T-helper 1 cell treated with Interleukin-12 subunit alpha and Interleukin-12 subunit beta and Interleukin-4 antibody, amounts not matched to agents 30 μg/mL and 1 μg/mL, for 36 hours (primary cell): ENCODE measurements around the gene ARRDC4.
"Not testable (repeated sequence)": the region's sequence is repeated elsewhere in the genome, so short reads cannot be mapped to it uniquely, and the experiment has no call there.

ENCODE experiments used
- H3K27ac Mint-ChIP-seq: one replicate; pipeline ENCODE4 v1.8.0; 2021; ENCODE audit warnings: mild to moderate bottlenecking, mixed read lengths
- H3K27me3 Mint-ChIP-seq: one replicate; pipeline ENCODE4 v1.8.0; 2021; ENCODE audit warnings: low read depth, mixed read lengths
- H3K36me3 Mint-ChIP-seq: one replicate; pipeline ENCODE4 v1.8.0; 2021; ENCODE audit warnings: low read depth, mixed read lengths
- H3K4me1 Mint-ChIP-seq: one replicate; pipeline ENCODE4 v1.8.0; 2021; ENCODE audit warnings: low read depth, mixed read lengths
- H3K4me3 Mint-ChIP-seq: one replicate; pipeline ENCODE4 v1.8.0; 2021; ENCODE audit warnings: mild to moderate bottlenecking, moderate library complexity, mixed read lengths
- H3K9me3 Mint-ChIP-seq: one replicate; pipeline ENCODE4 v1.8.0; 2021; ENCODE audit warnings: mixed read lengths

Gene ARRDC4

DNA sequence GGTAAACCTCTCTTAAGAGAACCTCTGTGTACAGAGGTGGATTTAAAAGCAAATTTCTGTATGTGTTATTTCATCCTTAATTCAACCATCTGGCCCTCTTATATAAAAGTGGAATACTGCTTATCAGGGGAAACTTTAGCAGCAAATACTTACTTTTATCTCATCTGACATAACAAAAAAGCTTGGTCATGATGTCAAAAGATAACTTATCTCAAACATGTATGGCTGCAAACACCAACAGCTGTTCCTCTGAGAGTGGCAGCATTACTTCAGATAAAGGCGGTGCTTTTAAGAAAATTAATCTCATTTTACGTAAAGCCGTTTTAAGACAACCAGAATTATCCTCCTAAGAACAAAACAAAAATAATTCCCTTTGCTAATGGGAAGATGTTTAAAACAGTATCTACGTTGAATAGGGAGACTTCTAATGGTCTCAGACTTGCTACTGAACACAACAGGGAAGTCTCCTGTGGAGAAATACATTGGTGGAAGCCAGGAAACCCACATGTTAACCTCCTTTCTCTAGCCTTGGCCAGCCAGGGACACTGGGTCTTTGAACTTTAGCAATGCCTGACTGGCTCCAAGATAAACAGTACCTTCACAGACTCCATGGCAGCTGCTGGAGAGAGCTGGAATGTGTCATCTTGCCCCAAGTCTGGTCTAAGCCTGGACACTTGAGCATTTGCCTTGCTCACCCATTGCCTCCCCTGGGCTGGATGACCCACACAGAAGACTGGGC lies 18.1 kb downstream of the ARRDC4 start:
- Mint-ChIP-seq H3K9me3 (no peaks in the 10 kb centered on the region), H3K4me3 (no peak overlapping the region), H3K36me3 (no peaks in the 10 kb centered on the region), H3K27me3 (no peaks in the 10 kb centered on the region), H3K4me1 (peaks cover 3% of the 10 kb centered on the region), H3K27ac (no peak overlapping the region)

DNA sequence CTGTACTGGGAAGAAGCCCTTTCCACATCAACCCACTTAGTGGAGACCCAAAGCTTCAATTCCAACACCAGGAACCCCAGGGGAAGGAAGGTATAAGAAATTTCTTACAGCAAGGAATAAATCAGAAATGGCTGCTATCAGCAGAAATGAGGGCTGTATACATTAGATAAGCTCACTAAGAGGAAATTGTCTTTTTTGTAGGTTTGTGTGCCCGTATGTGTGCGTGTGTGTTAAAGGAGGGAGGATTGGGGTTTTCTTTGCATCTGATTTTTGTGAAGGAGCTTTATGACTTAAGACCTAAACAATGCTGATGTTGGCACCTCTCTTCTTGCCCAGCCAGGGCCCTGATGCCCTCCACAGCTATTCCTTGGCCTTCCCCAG lies 18.6 kb downstream of the ARRDC4 start:
- no peaks in the 10 kb centered on the region for H3K27me3 Mint-ChIP-seq
- peaks cover 3% of the 10 kb centered on the region for H3K4me1 Mint-ChIP-seq
- H3K9me3 Mint-ChIP-seq, result no peaks in the 10 kb centered on the region
- H3K4me3 Mint-ChIP-seq, result no peak overlapping the region
- no peaks in the 10 kb centered on the region for H3K36me3 Mint-ChIP-seq
- no peak overlapping the region for H3K27ac Mint-ChIP-seq

GRCh38 chr15:97981058-97981457 lies 20.6 kb downstream of the ARRDC4 start:
- Mint-ChIP-seq H3K27ac (no peak overlapping the region), H3K4me3 (no peak overlapping the region)

GRCh38 chr15:97981758-97982157 lies 21.3 kb downstream of the ARRDC4 start:
- no peaks in the 10 kb centered on the region for H3K36me3 Mint-ChIP-seq
- H3K4me3 Mint-ChIP-seq, result no peak overlapping the region
- H3K9me3 Mint-ChIP-seq, result peaks cover 10% of the 10 kb centered on the region

More at GRCh38 chr15:97981058-97981457, 20.6 kb downstream of the ARRDC4 start:
- H3K4me1 Mint-ChIP-seq, result peaks cover 3% of the 10 kb centered on the region
- H3K9me3 Mint-ChIP-seq, result peaks cover 4% of the 10 kb centered on the region
- H3K36me3 Mint-ChIP-seq, result no peaks in the 10 kb centered on the region
- no peaks in the 10 kb centered on the region for H3K27me3 Mint-ChIP-seq

DNA sequence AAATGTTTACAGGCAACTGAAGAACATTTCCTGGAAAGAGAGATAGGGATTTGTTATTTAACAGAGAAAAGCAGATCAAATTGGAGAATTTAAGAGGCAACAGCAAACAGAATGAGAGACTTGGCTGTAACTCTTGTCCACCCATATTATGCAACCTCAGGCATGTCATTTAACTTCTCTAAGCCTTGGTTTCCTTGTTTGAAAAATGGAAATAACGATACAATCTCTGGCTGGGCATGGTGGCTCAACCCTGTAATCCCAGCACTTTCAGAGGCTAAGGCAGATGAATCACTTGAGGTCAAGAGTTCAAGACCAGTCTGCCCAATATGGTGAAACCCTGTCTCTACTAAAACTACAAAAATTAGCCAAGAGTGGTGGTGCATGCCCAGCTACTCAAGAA lies 23.7 kb downstream of the ARRDC4 start:
- Mint-ChIP-seq H3K27me3 (no peaks in the 10 kb centered on the region), H3K4me1 (peaks cover 3% of the 10 kb centered on the region), H3K36me3 (no peaks in the 10 kb centered on the region), H3K27ac (no peak overlapping the region), H3K9me3 (peaks cover 19% of the 10 kb centered on the region), H3K4me3 (no peak overlapping the region)

More at GRCh38 chr15:97981758-97982157, 21.3 kb downstream of the ARRDC4 start:
- no peaks in the 10 kb centered on the region for H3K27me3 Mint-ChIP-seq
- H3K4me1 Mint-ChIP-seq, result peaks cover 3% of the 10 kb centered on the region
- no peak overlapping the region for H3K27ac Mint-ChIP-seq

DNA sequence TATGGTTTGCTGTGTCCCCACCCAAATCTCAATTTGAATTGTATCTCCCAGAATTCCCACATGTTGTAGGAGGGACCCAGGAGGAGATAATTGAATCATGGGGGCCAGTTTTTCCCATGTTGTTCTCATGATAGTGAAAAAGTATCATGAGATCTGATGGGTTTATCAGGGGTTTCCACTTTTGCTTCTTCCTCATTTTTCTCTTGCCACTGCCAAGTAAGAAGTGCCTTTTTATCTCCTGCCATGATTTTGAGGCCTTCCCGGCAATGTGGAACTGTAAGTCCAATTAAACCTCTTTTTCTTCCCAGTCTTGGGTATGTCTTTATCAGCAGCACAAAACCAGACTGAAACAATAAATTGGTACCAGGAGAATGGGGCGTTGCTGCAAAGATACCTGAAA lies 25.5 kb downstream of the ARRDC4 start:
- H3K36me3 Mint-ChIP-seq, H3K27ac Mint-ChIP-seq, H3K4me1 Mint-ChIP-seq, H3K4me3 Mint-ChIP-seq, H3K27me3 Mint-ChIP-seq: not testable (repeated sequence)
- H3K9me3 Mint-ChIP-seq, result peaks cover 22% of the 10 kb centered on the region

GRCh38 chr15:97986781-97987180 lies 26.3 kb downstream of the ARRDC4 start:
- Mint-ChIP-seq H3K9me3 (peaks cover 22% of the 10 kb centered on the region), H3K27me3 (no peaks in the 10 kb centered on the region), H3K4me1 (no peaks in the 10 kb centered on the region), H3K36me3 (no peaks in the 10 kb centered on the region), H3K4me3 (no peak overlapping the region), H3K27ac (no peak overlapping the region)

GRCh38 chr15:97989299-97989698 lies 28.8 kb downstream of the ARRDC4 start:
- H3K27ac Mint-ChIP-seq, result no peak overlapping the region
- no peaks in the 10 kb centered on the region for H3K27me3 Mint-ChIP-seq
- no peaks in the 10 kb centered on the region for H3K36me3 Mint-ChIP-seq
- no peak overlapping the region for H3K4me3 Mint-ChIP-seq
- H3K4me1 Mint-ChIP-seq, result no peaks in the 10 kb centered on the region
- H3K9me3 Mint-ChIP-seq, result peaks cover 22% of the 10 kb centered on the region

DNA sequence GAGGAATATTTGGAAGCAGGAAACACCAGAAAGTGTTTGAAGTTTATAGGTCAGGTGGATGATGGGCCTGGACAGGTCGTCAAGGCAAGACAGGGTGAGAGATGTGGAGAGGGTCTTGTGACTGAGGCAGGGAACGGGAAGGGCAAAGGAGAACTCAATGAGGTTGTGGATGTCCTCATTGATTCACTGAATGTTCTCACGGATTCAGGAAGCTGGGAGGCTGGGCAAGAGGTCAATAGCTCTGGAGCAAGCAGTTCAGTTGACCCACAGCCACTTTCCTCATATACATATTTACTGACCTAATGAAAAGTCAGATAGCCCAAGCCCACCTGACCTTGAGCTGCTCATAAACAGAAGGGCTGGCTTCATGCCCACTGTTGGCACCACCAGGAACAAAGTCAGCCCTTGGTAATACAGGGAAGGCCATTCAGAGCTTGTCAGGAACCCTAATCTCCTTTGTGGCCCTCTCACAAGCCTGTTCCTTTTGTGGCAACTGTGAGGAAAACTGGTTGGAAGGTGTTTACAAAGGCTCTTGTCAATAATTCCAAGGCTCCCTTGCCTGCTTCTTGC lies 31.6 kb downstream of the ARRDC4 start:
- Mint-ChIP-seq H3K4me1 (peaks cover 9% of the 10 kb centered on the region), H3K36me3 (no peaks in the 10 kb centered on the region), H3K27me3 (no peaks in the 10 kb centered on the region), H3K4me3 (no peak overlapping the region), H3K27ac (no peak overlapping the region), H3K9me3 (peaks cover 11% of the 10 kb centered on the region)

DNA sequence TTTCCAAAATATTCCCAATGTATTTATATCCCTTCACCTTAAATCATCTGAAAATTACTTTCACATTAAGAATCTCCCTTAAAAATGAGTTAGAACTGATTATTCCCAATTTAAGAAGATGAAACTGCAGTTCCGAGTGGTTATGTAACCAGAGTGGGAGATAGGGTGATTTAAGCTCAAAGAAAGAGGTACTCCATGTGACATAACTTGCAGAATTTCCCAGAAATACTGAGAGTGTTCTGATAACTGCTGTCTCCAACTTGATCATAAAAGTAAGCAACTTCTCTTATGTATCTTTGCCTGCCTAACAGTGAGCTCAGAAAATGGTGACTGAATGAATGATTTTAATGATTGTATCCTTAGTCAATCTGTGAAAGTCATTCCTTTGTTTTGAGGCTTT lies 32.3 kb downstream of the ARRDC4 start:
- H3K36me3 Mint-ChIP-seq, result no peaks in the 10 kb centered on the region
- H3K27ac Mint-ChIP-seq, result no peak overlapping the region
- peaks cover 8% of the 10 kb centered on the region for H3K9me3 Mint-ChIP-seq
- no peak overlapping the region for H3K4me3 Mint-ChIP-seq
- no peaks in the 10 kb centered on the region for H3K27me3 Mint-ChIP-seq
- H3K4me1 Mint-ChIP-seq, result peaks cover 9% of the 10 kb centered on the region

DNA sequence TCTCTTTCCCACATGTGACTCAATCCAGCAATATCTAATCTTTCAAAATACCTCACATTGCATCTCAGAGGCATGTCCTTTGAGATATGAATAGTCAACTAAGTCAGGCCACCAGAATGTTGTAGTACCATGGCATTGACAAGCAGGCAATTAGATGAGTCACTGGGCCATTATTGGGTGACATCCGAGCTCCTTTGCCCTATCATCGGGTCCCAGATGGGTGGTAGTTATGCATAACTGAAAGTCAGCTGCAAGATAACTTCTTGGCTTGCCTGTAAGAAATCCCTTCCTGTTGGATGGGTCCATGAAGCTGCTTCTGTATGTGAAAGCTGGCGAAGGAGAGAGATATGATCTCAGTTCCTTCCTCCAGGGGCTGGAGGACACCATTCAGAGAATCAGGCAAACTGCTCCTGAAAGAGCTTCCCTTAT lies 32.8 kb downstream of the ARRDC4 start:
- Mint-ChIP-seq H3K27me3 (no peaks in the 10 kb centered on the region), H3K27ac (no peak overlapping the region), H3K4me3 (no peak overlapping the region), H3K4me1 (peaks cover 9% of the 10 kb centered on the region), H3K9me3 (peaks cover 3% of the 10 kb centered on the region), H3K36me3 (no peaks in the 10 kb centered on the region)

GRCh38 chr15:97994236-97994635 lies 33.7 kb downstream of the ARRDC4 start:
- H3K27ac Mint-ChIP-seq, result no peak overlapping the region

GRCh38 chr15:97995192-97995591 lies 34.7 kb downstream of the ARRDC4 start:
- Mint-ChIP-seq H3K27me3 (no peaks in the 10 kb centered on the region), H3K9me3 (peaks cover 3% of the 10 kb centered on the region), H3K4me3 (no peak overlapping the region), H3K36me3 (no peaks in the 10 kb centered on the region), H3K27ac (no peak overlapping the region), H3K4me1 (peaks cover 9% of the 10 kb centered on the region)

More at GRCh38 chr15:97994236-97994635, 33.7 kb downstream of the ARRDC4 start:
- Mint-ChIP-seq H3K27me3 (no peaks in the 10 kb centered on the region), H3K9me3 (peaks cover 3% of the 10 kb centered on the region), H3K4me1 (peaks cover 9% of the 10 kb centered on the region), H3K4me3 (no peak overlapping the region), H3K36me3 (no peaks in the 10 kb centered on the region)

- Mint-ChIP-seq H3K36me3 (no peaks in the 10 kb centered on the region), H3K4me3 (peak overlapping the region; percentile 4), H3K27me3 (no peaks in the 10 kb centered on the region), H3K9me3 (no peaks in the 10 kb centered on the region), H3K4me1 (peaks cover 9% of the 10 kb centered on the region), H3K27ac (no peak overlapping the region)
Observed at GRCh38 chr15:97995881-97996603, 35.5 kb downstream of the ARRDC4 start.
